AG04450 (cell line): ENCODE measurements around the gene RNASE7. TPM values are rescaled to one million over a fixed set of nuclear protein-coding genes. Genes with fewer than 3 reads are reported as not detected.
A peak's percentile ranks its signal among the peaks of the same experiment; 100 is the strongest.
"Not testable (repeated sequence)": the region's sequence is repeated elsewhere in the genome, so short reads cannot be mapped to it uniquely, and the experiment has no call there.

Experiments
- CTCF ChIA-PET: fragments of 300-600, 350-600 bp; formaldehyde crosslinking; extraction: SDS; loops from one replicate; lab custom pipeline; 2022; ENCODE audit warnings: antibody characterized with exemption, inconsistent platforms; lab: Charles Lee
- POLR2A ChIA-PET: fragments of 350-600 bp; formaldehyde crosslinking; extraction: SDS; loops from one replicate; lab custom pipeline; 2021; ENCODE audit warnings: antibody characterized with exemption, inconsistent platforms; lab: Yijun Ruan, JAX
- DNase-seq: peaks from one replicate; pipeline ENCODE4 v3.0.0-alpha.2; 2011; ENCODE audit warnings: low read depth, low spot score
- H3K27ac ChIP-seq: one replicate; pipeline ENCODE4 v1.5.1; 2012; ENCODE audit warnings: low read depth, low read length, control low read depth
- H3K27me3 ChIP-seq: one replicate; pipeline ENCODE4 v1.6.0; 2012; ENCODE audit warnings: low read length; ENCODE audit not compliant: control insufficient read depth, insufficient read depth
- H3K4me3 ChIP-seq: 2 replicates; pipeline ENCODE4 v1.5.1; 2011; ENCODE audit warnings: mild to moderate bottlenecking, low read depth, low read length, control low read depth
- H3K9me3 ChIP-seq: 2 replicates; pipeline ENCODE4 v1.5.1; 2012; ENCODE audit warnings: low read length; ENCODE audit not compliant: control insufficient read depth, insufficient read depth
- polyA plus RNA-seq: library from polyadenylated mRNA; depleted of rRNA; stranded (reverse); fragments of >200 nt; gene quantifications from 2 replicates; pipeline ENCODE4 v1.2.3, GENCODE V29; 2011
- TF ChIP-seq, protein P1 (sequence below): IDR thresholded peaks from 2 replicates; pipeline ENCODE4 v1.5.1; 2011; ENCODE audit warnings: low read depth, low read length, control low read depth, inconsistent platforms

RNASE7 gene
- polyA plus RNA-seq, 1 experiment: not detected

DNA sequence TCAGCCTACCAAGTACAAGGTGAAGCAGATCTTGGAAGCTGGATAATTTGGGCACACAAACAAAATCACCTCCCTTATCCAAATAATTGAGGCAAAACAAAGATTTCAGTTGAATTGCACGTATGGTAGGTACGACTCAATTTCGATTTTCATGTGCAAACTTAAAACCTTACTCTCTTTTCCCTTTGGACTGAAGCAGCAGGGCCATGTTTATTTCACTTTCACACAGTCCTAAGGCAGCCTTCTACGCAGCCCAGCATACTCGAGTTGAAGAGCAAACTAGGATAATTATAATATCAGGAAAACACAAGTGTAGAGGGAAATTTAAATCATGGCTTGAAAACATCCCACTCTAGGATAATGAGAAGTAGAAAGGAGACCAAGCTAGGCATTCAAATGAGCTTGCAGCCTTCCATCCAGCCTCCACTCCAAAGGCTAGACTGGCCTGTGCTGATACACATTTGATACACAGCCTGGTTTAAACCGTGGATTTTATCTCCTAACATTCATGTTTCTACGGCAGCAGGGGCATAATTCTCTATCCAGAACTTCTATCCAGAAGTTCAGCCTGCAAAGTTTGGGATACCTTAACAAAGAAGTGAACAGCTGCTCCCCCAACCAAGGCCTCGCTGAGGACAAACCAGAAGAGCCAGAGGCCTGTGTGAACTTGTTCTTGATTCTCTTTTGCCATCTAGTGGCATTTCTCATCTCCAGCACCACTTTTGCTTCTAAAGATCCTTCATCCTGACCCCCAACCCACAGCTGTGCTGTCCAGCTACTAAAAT, 2.4 kb upstream of the RNASE7 start:
- peaks cover 28% of the 10 kb centered on the region for H3K27me3 ChIP-seq
- H3K4me3 ChIP-seq: no peak overlapping the region
- no peaks in the 10 kb centered on the region for H3K9me3 ChIP-seq
- CTCF ChIA-PET: interaction anchor here (0.7 to 4.0 kb wide), 26 partner anchors 8 to 343 kb away, joined by 3 to 170 read pairs (median 6); no protein-coding TSS in a partner anchor
- POLR2A ChIA-PET: interaction anchor here (1.0 to 1.3 kb wide), 5 partner anchors 23 to 52 kb away, joined by 3 to 5 read pairs (median 3); no protein-coding TSS in a partner anchor
- TF ChIP-seq, protein P1, sequence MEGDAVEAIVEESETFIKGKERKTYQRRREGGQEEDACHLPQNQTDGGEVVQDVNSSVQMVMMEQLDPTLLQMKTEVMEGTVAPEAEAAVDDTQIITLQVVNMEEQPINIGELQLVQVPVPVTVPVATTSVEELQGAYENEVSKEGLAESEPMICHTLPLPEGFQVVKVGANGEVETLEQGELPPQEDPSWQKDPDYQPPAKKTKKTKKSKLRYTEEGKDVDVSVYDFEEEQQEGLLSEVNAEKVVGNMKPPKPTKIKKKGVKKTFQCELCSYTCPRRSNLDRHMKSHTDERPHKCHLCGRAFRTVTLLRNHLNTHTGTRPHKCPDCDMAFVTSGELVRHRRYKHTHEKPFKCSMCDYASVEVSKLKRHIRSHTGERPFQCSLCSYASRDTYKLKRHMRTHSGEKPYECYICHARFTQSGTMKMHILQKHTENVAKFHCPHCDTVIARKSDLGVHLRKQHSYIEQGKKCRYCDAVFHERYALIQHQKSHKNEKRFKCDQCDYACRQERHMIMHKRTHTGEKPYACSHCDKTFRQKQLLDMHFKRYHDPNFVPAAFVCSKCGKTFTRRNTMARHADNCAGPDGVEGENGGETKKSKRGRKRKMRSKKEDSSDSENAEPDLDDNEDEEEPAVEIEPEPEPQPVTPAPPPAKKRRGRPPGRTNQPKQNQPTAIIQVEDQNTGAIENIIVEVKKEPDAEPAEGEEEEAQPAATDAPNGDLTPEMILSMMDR: peak; percentile 71
- H3K27ac ChIP-seq: no peak overlapping the region
- DNase-seq: peak; percentile 26

DNA sequence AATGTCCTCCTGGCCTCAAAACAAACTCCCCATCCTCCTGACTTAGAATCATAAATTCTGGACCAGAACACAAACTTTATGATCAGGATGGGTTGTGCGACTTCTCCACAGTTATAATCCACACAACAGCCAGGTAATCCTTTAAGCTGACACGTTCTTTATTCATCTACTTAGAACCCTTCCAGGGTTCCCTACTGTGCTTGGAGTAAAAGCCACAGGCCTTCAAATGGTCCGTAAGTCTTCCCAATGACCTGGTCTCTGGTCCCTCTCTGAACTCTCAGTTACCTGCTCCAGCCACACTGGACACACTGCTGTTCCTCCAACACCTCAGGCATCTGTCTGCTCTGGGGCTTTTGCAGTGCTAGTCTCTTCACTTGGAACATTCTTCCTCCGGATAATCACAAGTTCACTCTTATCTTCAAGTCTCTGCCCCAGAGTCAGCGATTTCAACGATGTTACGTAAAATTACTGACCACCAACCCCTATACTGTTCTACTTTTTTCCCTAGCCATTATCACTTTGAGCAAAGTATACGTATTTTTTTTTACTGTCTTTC, 1.7 kb upstream of the RNASE7 start:
- Histone ChIP-seq H3K9me3 (no peaks in the 10 kb centered on the region), H3K27ac (no peak overlapping the region), H3K4me3 (no peak overlapping the region), H3K27me3 (peaks cover 24% of the 10 kb centered on the region)
- ChIA-PET POLR2A (interaction anchor here (1.1 to 1.3 kb wide), 3 partner anchors 26 to 52 kb away, joined by 3 read pairs; no protein-coding TSS in a partner anchor), CTCF (interaction anchor here (0.8 to 4.0 kb wide), 25 partner anchors 9 to 344 kb away, joined by 3 to 170 read pairs (median 6); no protein-coding TSS in a partner anchor)
- TF ChIP-seq, protein P1: no peak
- DNase-seq: no peak

DNA sequence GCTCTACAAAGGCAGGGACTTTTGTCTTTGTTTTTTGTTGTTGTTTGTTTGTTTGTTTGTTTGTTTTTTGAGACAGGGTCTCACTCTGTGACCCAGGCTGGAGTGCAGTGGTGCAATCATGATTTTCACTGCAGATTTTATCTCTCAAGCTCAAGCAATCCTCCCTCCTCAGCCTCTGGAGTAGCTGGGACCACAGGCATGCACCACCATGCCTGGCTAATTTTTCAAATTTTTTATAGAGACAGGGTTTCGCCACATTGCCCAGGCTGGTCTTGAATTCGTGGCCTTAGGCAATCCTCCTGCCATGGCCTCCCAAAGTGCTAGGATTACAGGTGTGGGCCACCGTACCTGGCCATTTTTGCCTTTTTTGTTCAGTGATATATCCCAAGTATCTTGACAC, 1.2 kb upstream of the RNASE7 start:
- not testable (repeated sequence) for DNase-seq

DNA sequence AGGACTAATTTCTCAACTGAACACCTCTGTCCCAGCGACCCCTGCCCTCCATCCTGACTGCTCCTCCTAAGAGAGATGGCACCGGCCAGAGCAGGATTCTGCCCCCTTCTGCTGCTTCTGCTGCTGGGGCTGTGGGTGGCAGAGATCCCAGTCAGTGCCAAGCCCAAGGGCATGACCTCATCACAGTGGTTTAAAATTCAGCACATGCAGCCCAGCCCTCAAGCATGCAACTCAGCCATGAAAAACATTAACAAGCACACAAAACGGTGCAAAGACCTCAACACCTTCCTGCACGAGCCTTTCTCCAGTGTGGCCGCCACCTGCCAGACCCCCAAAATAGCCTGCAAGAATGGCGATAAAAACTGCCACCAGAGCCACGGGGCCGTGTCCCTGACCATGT, 756 bp downstream of the RNASE7 start:
- Histone ChIP-seq H3K9me3 (no peaks in the 10 kb centered on the region), H3K4me3 (no peak overlapping the region), H3K27ac (no peak overlapping the region), H3K27me3 (peaks cover 21% of the 10 kb centered on the region)
- TF ChIP-seq, protein P1: no peak
- ChIA-PET CTCF (interaction anchor here (0.5 to 2.2 kb wide), 5 partner anchors 28 to 61 kb away, joined by 3 to 22 read pairs (median 7); no protein-coding TSS in a partner anchor), POLR2A (no interaction called here)
- DNase-seq: no peak

More for the DNA sequence above, 1.2 kb upstream of the RNASE7 start:
- POLR2A ChIA-PET: interaction anchor here (1.3 kb wide), 1 partner anchor 26 kb away, joined by 3 read pairs; no protein-coding TSS in a partner anchor
- H3K27me3 ChIP-seq: peaks cover 23% of the 10 kb centered on the region
- not testable (repeated sequence) for H3K9me3 ChIP-seq, H3K4me3 ChIP-seq, H3K27ac ChIP-seq
- CTCF ChIA-PET: interaction anchor here (0.5 to 4.0 kb wide), 18 partner anchors 15 to 182 kb away, joined by 3 to 170 read pairs (median 7); no protein-coding TSS in a partner anchor

DNA sequence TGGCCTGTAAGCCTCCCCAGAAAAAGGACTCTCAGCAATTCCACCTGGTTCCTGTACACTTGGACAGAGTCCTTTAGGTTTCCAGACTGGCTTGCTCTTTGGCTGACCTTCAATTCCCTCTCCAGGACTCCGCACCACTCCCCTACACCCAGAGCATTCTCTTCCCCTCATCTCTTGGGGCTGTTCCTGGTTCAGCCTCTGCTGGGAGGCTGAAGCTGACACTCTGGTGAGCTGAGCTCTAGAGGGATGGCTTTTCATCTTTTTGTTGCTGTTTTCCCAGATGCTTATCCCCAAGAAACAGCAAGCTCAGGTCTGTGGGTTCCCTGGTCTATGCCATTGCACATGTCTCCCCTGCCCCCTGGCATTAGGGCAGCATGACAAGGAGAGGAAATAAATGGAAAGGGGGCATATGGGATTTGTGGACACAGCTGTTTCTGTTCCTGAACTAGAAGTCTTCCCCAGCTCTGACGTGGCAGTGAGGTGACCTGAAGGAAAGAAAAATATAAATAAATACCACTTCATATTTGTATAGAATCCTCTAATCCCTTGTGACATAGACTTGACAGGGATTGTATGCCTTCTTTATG, 1.3 kb downstream of the RNASE7 start:
- no peaks in the 10 kb centered on the region for H3K9me3 ChIP-seq
- DNase-seq: no peak
- peaks cover 21% of the 10 kb centered on the region for H3K27me3 ChIP-seq
- no peak overlapping the region for H3K27ac ChIP-seq
- TF ChIP-seq, protein P1: no peak
- H3K4me3 ChIP-seq: no peak overlapping the region
- POLR2A ChIA-PET: no interaction called here
- CTCF ChIA-PET: interaction anchor here (0.8 to 2.2 kb wide), 7 partner anchors 25 to 73 kb away, joined by 3 to 22 read pairs (median 3); no protein-coding TSS in a partner anchor
